DND-41 (cell line): ENCODE results near the gene TBC1D22A.

ENCODE experiments used
- ATAC-seq: fragments of 200-7000 bp; cut with Tn5 transposase; 3 replicates; pipeline ENCODE4 v1.9.1; 2021; ENCODE audit warnings: low read depth; ENCODE audit not compliant: insufficient read depth
- DNase-seq: peaks from one replicate; pipeline ENCODE4 v3.0.0-alpha.2; 2020
- H2AFZ ChIP-seq: 2 replicates; pipeline ENCODE4 v1.6.0; 2012; ENCODE audit warnings: low read depth, low read length
- H3K27ac ChIP-seq: 2 replicates; pipeline ENCODE4 v1.5.1; 2012; ENCODE audit warnings: low read length, inconsistent platforms
- H3K27me3 ChIP-seq: fragments of 200-600 bp; sonication (generic); 2 replicates; pipeline ENCODE4 v1.6.0; 2012; ENCODE audit warnings: low read length, mild to moderate bottlenecking, inconsistent platforms; ENCODE audit not compliant: insufficient read depth, poor library complexity
- H3K36me3 ChIP-seq: 2 replicates; pipeline ENCODE4 v1.5.1; 2012; ENCODE audit warnings: low read length, inconsistent platforms; ENCODE audit not compliant: insufficient read depth
- H3K4me1 ChIP-seq: 2 replicates; pipeline ENCODE4 v1.5.1; 2012; ENCODE audit warnings: mild to moderate bottlenecking, low read length; ENCODE audit not compliant: insufficient read depth
- H3K4me2 ChIP-seq: 2 replicates; pipeline ENCODE4 v1.6.0; 2012; ENCODE audit warnings: mild to moderate bottlenecking, moderate library complexity, low read length, inconsistent platforms; ENCODE audit not compliant: insufficient read depth
- H3K4me3 ChIP-seq, 2 experiments: fragments of 200-600 bp in 1 of 2; shearing (Covaris generic) in 1 of 2; 2 replicates each; pipeline ENCODE4 v1.5.1; 2012 to 2016; ENCODE audit warnings: inconsistent platforms in 2 of 2, low read length in 2 of 2, mild to moderate bottlenecking in 2 of 2, low read depth in 1 of 2, moderate library complexity in 1 of 2
- H3K79me2 ChIP-seq: 2 replicates; pipeline ENCODE4 v1.6.0; 2012; ENCODE audit warnings: low read length, inconsistent platforms; ENCODE audit not compliant: insufficient read depth
- H3K9ac ChIP-seq: 2 replicates; pipeline ENCODE4 v1.6.0; 2012; ENCODE audit warnings: low read depth, mild to moderate bottlenecking, inconsistent platforms, low read length, moderate library complexity
- H3K9me3 ChIP-seq: 2 replicates; pipeline ENCODE4 v1.5.1; 2012; ENCODE audit warnings: low read length, moderate library complexity, mild to moderate bottlenecking, inconsistent platforms; ENCODE audit not compliant: insufficient read depth, severe bottlenecking
- H4K20me1 ChIP-seq: 2 replicates; pipeline ENCODE4 v1.6.0; 2012; ENCODE audit warnings: low read length; ENCODE audit not compliant: insufficient read depth
- EZH2 ChIP-seq: IDR thresholded peaks from 3 replicates; pipeline ENCODE4 v1.6.1; 2012; ENCODE audit warnings: borderline replicate concordance, low read depth, mild to moderate bottlenecking, moderate library complexity, low read length, inconsistent platforms; ENCODE audit not compliant: severe bottlenecking
- TF ChIP-seq, protein P1 (sequence below): IDR thresholded peaks from 2 replicates; pipeline ENCODE4 v1.5.1; 2012; ENCODE audit warnings: borderline replicate concordance, low read length, moderate library complexity, mild to moderate bottlenecking; ENCODE audit not compliant: poor library complexity, severe bottlenecking; ENCODE audit errors: extremely low read depth

TBC1D22A gene

GRCh38 chr22:47123827-47124442, 361.5 kb downstream of the TBC1D22A start:
- H3K4me3 ChIP-seq, result no peak overlapping the region
- peak; percentile 37 for DNase-seq
- TF ChIP-seq, protein P1, sequence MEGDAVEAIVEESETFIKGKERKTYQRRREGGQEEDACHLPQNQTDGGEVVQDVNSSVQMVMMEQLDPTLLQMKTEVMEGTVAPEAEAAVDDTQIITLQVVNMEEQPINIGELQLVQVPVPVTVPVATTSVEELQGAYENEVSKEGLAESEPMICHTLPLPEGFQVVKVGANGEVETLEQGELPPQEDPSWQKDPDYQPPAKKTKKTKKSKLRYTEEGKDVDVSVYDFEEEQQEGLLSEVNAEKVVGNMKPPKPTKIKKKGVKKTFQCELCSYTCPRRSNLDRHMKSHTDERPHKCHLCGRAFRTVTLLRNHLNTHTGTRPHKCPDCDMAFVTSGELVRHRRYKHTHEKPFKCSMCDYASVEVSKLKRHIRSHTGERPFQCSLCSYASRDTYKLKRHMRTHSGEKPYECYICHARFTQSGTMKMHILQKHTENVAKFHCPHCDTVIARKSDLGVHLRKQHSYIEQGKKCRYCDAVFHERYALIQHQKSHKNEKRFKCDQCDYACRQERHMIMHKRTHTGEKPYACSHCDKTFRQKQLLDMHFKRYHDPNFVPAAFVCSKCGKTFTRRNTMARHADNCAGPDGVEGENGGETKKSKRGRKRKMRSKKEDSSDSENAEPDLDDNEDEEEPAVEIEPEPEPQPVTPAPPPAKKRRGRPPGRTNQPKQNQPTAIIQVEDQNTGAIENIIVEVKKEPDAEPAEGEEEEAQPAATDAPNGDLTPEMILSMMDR, result no peak
- TF ChIP-seq EZH2, result no peak

GRCh38 chr22:47124451-47124881, 362.0 kb downstream of the TBC1D22A start:
- no peak overlapping the region for H2AFZ ChIP-seq
- H3K4me2 ChIP-seq, result no peak overlapping the region
- peaks cover 28% of the 10 kb centered on the region for H3K4me1 ChIP-seq
- H3K79me2 ChIP-seq, result no peaks in the 10 kb centered on the region
- peaks cover 4% of the 10 kb centered on the region; the same call in 1 of the 2 replicates for H4K20me1 ChIP-seq
- no peaks in the 10 kb centered on the region for H3K36me3 ChIP-seq
- H3K4me3 ChIP-seq, result no peak overlapping the region
- no peaks in the 10 kb centered on the region for H3K27me3 ChIP-seq
- peak overlapping the region; percentile 66 for H3K27ac ChIP-seq
- no peak for DNase-seq
- no peak for ATAC-seq
- no peak overlapping the region for H3K9ac ChIP-seq
- H3K9me3 ChIP-seq, result no peaks in the 10 kb centered on the region
- no peak for TF ChIP-seq EZH2
- TF ChIP-seq, protein P1, result no peak

More at GRCh38 chr22:47123827-47124442, 361.5 kb downstream of the TBC1D22A start:
- ATAC-seq, result peak; percentile 32; the same call in 1 of the 3 replicates
- Histone ChIP-seq H3K4me1 (peaks cover 28% of the 10 kb centered on the region), H3K27ac (peak overlapping the region; percentile 66), H3K9ac (no peak overlapping the region), H2AFZ (no peak overlapping the region), H3K27me3 (no peaks in the 10 kb centered on the region), H4K20me1 (peaks cover 4% of the 10 kb centered on the region; the same call in 1 of the 2 replicates), H3K9me3 (no peaks in the 10 kb centered on the region), H3K36me3 (no peaks in the 10 kb centered on the region), H3K4me2 (no peak overlapping the region), H3K79me2 (no peaks in the 10 kb centered on the region)

DNA sequence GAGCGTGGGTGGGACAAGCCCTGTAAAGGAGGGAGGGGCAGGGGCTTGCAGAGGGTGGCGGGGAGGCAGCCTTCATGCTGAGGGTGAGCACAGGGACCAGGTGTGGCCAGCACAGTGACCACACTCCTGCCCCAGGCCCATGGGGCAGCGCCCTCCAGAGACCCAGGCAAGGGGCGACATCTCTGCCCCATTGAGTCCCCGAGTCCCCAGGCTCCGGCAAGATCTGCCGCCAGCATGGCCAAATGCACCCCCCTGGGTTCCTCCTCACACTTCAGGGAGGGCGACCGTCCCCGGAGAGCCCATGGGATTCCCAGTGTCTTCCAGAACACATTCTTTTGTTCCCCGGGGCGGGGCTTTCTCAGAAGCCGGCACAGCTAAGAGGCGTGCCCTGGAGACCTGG, 362.5 kb downstream of the TBC1D22A start:
- TF ChIP-seq, protein P1, result no peak
- no peak for TF ChIP-seq EZH2
- no peaks in the 10 kb centered on the region for H3K27me3 ChIP-seq
- peaks cover 4% of the 10 kb centered on the region; the same call in 1 of the 2 replicates for H4K20me1 ChIP-seq
- H3K9me3 ChIP-seq, result no peaks in the 10 kb centered on the region
- no peak for DNase-seq
- no peak overlapping the region for H3K4me3 ChIP-seq
- no peak overlapping the region for H2AFZ ChIP-seq
- no peak for ATAC-seq
- H3K9ac ChIP-seq, result no peak overlapping the region
- H3K4me2 ChIP-seq, result no peak overlapping the region
- H3K79me2 ChIP-seq, result no peaks in the 10 kb centered on the region
- peak overlapping the region; percentile 66; the same call in 1 of the 2 replicates for H3K27ac ChIP-seq
- no peaks in the 10 kb centered on the region for H3K36me3 ChIP-seq
- H3K4me1 ChIP-seq, result peaks cover 28% of the 10 kb centered on the region

DNA sequence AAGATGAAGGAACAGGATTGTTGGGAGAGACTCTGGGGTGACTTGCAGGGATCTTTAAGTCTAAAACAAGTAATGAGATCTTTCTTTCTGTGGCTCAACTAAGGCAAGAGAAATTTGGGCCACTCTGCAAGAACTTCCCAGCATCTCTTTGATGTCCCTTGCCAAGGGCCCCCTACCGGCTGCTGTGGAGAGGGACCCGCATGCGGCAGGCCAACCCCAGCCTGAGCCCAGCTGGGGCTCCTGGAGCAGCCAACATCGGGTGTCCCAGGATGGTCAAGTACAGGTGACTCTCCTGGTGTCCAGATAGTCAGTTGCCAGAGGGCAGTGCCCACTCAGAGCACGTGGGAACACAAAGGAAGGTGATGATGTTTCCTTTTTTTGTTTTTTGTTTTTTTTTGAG, 363.2 kb downstream of the TBC1D22A start:
- H2AFZ ChIP-seq, result no peak overlapping the region
- H4K20me1 ChIP-seq, result peaks cover 4% of the 10 kb centered on the region; the same call in 1 of the 2 replicates
- H3K4me2 ChIP-seq, result no peak overlapping the region
- no peak overlapping the region for H3K9ac ChIP-seq
- H3K27ac ChIP-seq, result no peak overlapping the region
- H3K36me3 ChIP-seq, result no peaks in the 10 kb centered on the region
- no peaks in the 10 kb centered on the region for H3K27me3 ChIP-seq
- DNase-seq (no peak), ATAC-seq (no peak)
- no peaks in the 10 kb centered on the region for H3K79me2 ChIP-seq
- TF ChIP-seq EZH2, result no peak
- TF ChIP-seq, protein P1, result no peak
- peaks cover 28% of the 10 kb centered on the region for H3K4me1 ChIP-seq
- no peaks in the 10 kb centered on the region for H3K9me3 ChIP-seq
- no peak overlapping the region for H3K4me3 ChIP-seq
